ENCODE data around the gene S100A1.
"Not testable (repeated sequence)": the region's sequence is repeated elsewhere in the genome, so short reads cannot be mapped to it uniquely, and the experiment has no call there.

GRCh38 chr1:153582836-153583235 is 45.4 kb upstream of the S100A1 start:
- TF ChIP-seq POLR2AphosphoS5 (IDR thresholded peaks at IDR 0.05; ENCODE audit: low read depth, low read length); POLR2A (IDR thresholded peaks at IDR 0.05; ENCODE audit: low read depth, low read length); TAF1 (IDR thresholded peaks at IDR 0.05; ENCODE audit: borderline replicate concordance, low read depth, low read length): not testable (repeated sequence)
